ENCODE measurements around the gene PAQR9. TPM values are rescaled to one million over a fixed set of nuclear protein-coding genes. Genes with fewer than 3 reads are reported as not detected.
A peak's percentile ranks its signal among the peaks of the same experiment; 100 is the strongest.

PAQR9 gene
- total RNA-seq, 1 experiment from 2014 or later = not detected

- DNase-seq (ENCODE audit: low spot score) = no peak
Measured at GRCh38 chr3:142951794-142952193, 11.7 kb downstream of the PAQR9 start.

GRCh38 chr3:142950972-142951371 is 12.5 kb downstream of the PAQR9 start:
- no peak for DNase-seq (ENCODE audit: low spot score)

GRCh38 chr3:142947799-142948575 is 15.5 kb downstream of the PAQR9 start:
- DNase-seq (ENCODE audit: low spot score) = peak; percentile 64

- no peak for DNase-seq (ENCODE audit: low spot score)
Measured at GRCh38 chr3:142947352-142947751, 16.1 kb downstream of the PAQR9 start.

- DNase-seq (ENCODE audit: low spot score) = no peak
Measured at GRCh38 chr3:142946861-142947260, 16.6 kb downstream of the PAQR9 start.

- no peak for DNase-seq (ENCODE audit: low spot score)
Measured at GRCh38 chr3:142945023-142945422, 18.5 kb downstream of the PAQR9 start.

GRCh38 chr3:142944342-142944741 is 19.1 kb downstream of the PAQR9 start:
- DNase-seq (ENCODE audit: low spot score) = no peak

GRCh38 chr3:142943870-142944269 is 19.6 kb downstream of the PAQR9 start:
- no peak for DNase-seq (ENCODE audit: low spot score)

GRCh38 chr3:142943349-142943748 is 20.1 kb downstream of the PAQR9 start:
- DNase-seq (ENCODE audit: low spot score) = no peak

GRCh38 chr3:142941373-142942123 is 21.9 kb downstream of the PAQR9 start:
- DNase-seq (ENCODE audit: low spot score) = no peak

GRCh38 chr3:142940472-142940871 is 23.0 kb downstream of the PAQR9 start:
- no peak for DNase-seq (ENCODE audit: low spot score)

- DNase-seq (ENCODE audit: low spot score) = no peak
Measured at GRCh38 chr3:142940000-142940399, 23.5 kb downstream of the PAQR9 start.

- no peak for DNase-seq (ENCODE audit: low spot score)
Measured at GRCh38 chr3:142935963-142936362, 27.5 kb downstream of the PAQR9 start.

GRCh38 chr3:142934887-142935269 is 28.6 kb downstream of the PAQR9 start:
- DNase-seq (ENCODE audit: low spot score) = no peak

- DNase-seq (ENCODE audit: low spot score) = no peak
Measured at GRCh38 chr3:142934128-142934886, 29.2 kb downstream of the PAQR9 start.

GRCh38 chr3:142931222-142931621 is 32.3 kb downstream of the PAQR9 start:
- no peak for DNase-seq (ENCODE audit: low spot score)

GRCh38 chr3:142930463-142930862 is 33.0 kb downstream of the PAQR9 start:
- no peak for DNase-seq (ENCODE audit: low spot score)

GRCh38 chr3:142929890-142930289 is 33.6 kb downstream of the PAQR9 start:
- DNase-seq (ENCODE audit: low spot score) = no peak

GRCh38 chr3:142929109-142929508 is 34.4 kb downstream of the PAQR9 start:
- DNase-seq (ENCODE audit: low spot score) = peak; percentile 64

GRCh38 chr3:142926368-142926944 is 37.0 kb downstream of the PAQR9 start:
- DNase-seq (ENCODE audit: low spot score) = no peak

- DNase-seq (ENCODE audit: low spot score) = no peak
Measured at GRCh38 chr3:142925140-142925539, 38.3 kb downstream of the PAQR9 start.

GRCh38 chr3:142923694-142924093 is 39.8 kb downstream of the PAQR9 start:
- DNase-seq (ENCODE audit: low spot score) = no peak

All from A172 (cell line).